Measurements from ENCODE around the gene IL13RA1. TPM values are rescaled to one million over a fixed set of nuclear protein-coding genes. Genes with fewer than 3 reads are reported as not detected.
"Not testable (repeated sequence)": the region's sequence is repeated elsewhere in the genome, so short reads cannot be mapped to it uniquely, and the experiment has no call there.

The IL13RA1 gene
- total RNA-seq, 2 experiments from 2014 or later = 1.5 to 1.9 TPM

- Mint-ChIP-seq H3K27ac (no peak overlapping the region), H3K4me3 (no peak overlapping the region), H3K36me3 (no peaks in the 10 kb centered on the region), H3K9me3 (no peaks in the 10 kb centered on the region), H3K4me1 (ENCODE audit: low read depth) (no peaks in the 10 kb centered on the region), H3K27me3 (peaks cover 4% of the 10 kb centered on the region)
- ChIA-PET POLR2A (no interaction called here), CTCF (no interaction called here)
- no peak for DNase-seq
- intact Hi-C loops (cut with micrococcal nuclease) = no loop called here
These were observed 9.6 kb upstream of the IL13RA1 start for GRCh38 chrX:118717678-118718391.

- H3K9me3 Mint-ChIP-seq = no peaks in the 10 kb centered on the region
- no peaks in the 10 kb centered on the region for H3K4me1 Mint-ChIP-seq (ENCODE audit: low read depth)
- H3K27ac Mint-ChIP-seq = no peak overlapping the region
- POLR2A ChIA-PET = no interaction called here
- intact Hi-C loops (cut with micrococcal nuclease) = no loop called here
- CTCF ChIA-PET = no interaction called here
- H3K27me3 Mint-ChIP-seq = peaks cover 4% of the 10 kb centered on the region
- H3K36me3 Mint-ChIP-seq = no peaks in the 10 kb centered on the region
- DNase-seq = no peak
- H3K4me3 Mint-ChIP-seq = no peak overlapping the region
These were observed 8.7 kb upstream of the IL13RA1 start for GRCh38 chrX:118718737-118719136.

GRCh38 chrX:118720058-118720707 lies 7.2 kb upstream of the IL13RA1 start:
- Mint-ChIP-seq H3K36me3 (no peaks in the 10 kb centered on the region), H3K27ac (no peak overlapping the region), H3K4me1 (ENCODE audit: low read depth) (peaks cover 2% of the 10 kb centered on the region), H3K27me3 (peaks cover 4% of the 10 kb centered on the region), H3K4me3 (no peak overlapping the region), H3K9me3 (no peaks in the 10 kb centered on the region)
- POLR2A ChIA-PET = no interaction called here
- no peak for DNase-seq
- intact Hi-C loops (cut with micrococcal nuclease) = no loop called here
- CTCF ChIA-PET = no interaction called here

GRCh38 chrX:118723376-118723775 lies 4.0 kb upstream of the IL13RA1 start:
- Mint-ChIP-seq H3K4me1 (ENCODE audit: low read depth) (peaks cover 4% of the 10 kb centered on the region), H3K36me3 (no peaks in the 10 kb centered on the region)

GRCh38 chrX:118724365-118724764 lies 3.0 kb upstream of the IL13RA1 start:
- POLR2A ChIA-PET = no interaction called here
- CTCF ChIA-PET = no interaction called here
- H3K9me3 Mint-ChIP-seq = no peaks in the 10 kb centered on the region
- H3K27me3 Mint-ChIP-seq = peaks cover 6% of the 10 kb centered on the region
- H3K4me1 Mint-ChIP-seq (ENCODE audit: low read depth) = peaks cover 4% of the 10 kb centered on the region
- H3K36me3 Mint-ChIP-seq = no peaks in the 10 kb centered on the region
- intact Hi-C loops (cut with micrococcal nuclease) = no loop called here
- no peak overlapping the region for H3K27ac Mint-ChIP-seq
- H3K4me3 Mint-ChIP-seq = no peak overlapping the region
- no peak for DNase-seq

More at GRCh38 chrX:118723376-118723775, 4.0 kb upstream of the IL13RA1 start:
- no peak overlapping the region for H3K27ac Mint-ChIP-seq
- H3K4me3 Mint-ChIP-seq = no peak overlapping the region
- peaks cover 7% of the 10 kb centered on the region for H3K27me3 Mint-ChIP-seq
- intact Hi-C loops (cut with micrococcal nuclease) = no loop called here
- no peak for DNase-seq
- ChIA-PET CTCF (no interaction called here), POLR2A (no interaction called here)
- no peaks in the 10 kb centered on the region for H3K9me3 Mint-ChIP-seq

- ChIA-PET POLR2A (no interaction called here), CTCF (no interaction called here)
- no peak for DNase-seq
- Mint-ChIP-seq H3K9me3 (no peaks in the 10 kb centered on the region), H3K27me3 (peaks cover 6% of the 10 kb centered on the region), H3K36me3 (no peaks in the 10 kb centered on the region), H3K4me3 (no peak overlapping the region), H3K4me1 (ENCODE audit: low read depth) (peaks cover 4% of the 10 kb centered on the region), H3K27ac (no peak overlapping the region)
- intact Hi-C loops (cut with micrococcal nuclease) = no loop called here
These were observed 2.6 kb upstream of the IL13RA1 start for GRCh38 chrX:118724775-118725174.

- Mint-ChIP-seq H3K4me1 (ENCODE audit: low read depth) (peaks cover 4% of the 10 kb centered on the region), H3K36me3 (no peaks in the 10 kb centered on the region), H3K27me3 (peaks cover 10% of the 10 kb centered on the region), H3K9me3 (no peaks in the 10 kb centered on the region), H3K27ac (no peak overlapping the region), H3K4me3 (peak overlapping the region; percentile 37)
- DNase-seq = no peak
- intact Hi-C loops (cut with micrococcal nuclease) = no loop called here
- ChIA-PET CTCF (no interaction called here), POLR2A (no interaction called here)
These were observed 1.0 kb upstream of the IL13RA1 start for GRCh38 chrX:118726396-118726795.

GRCh38 chrX:118727686-118728339 lies 407 bp downstream of the IL13RA1 start:
- ChIA-PET CTCF (no interaction called here), POLR2A (no interaction called here)
- Mint-ChIP-seq H3K27ac (no peak overlapping the region), H3K9me3 (no peaks in the 10 kb centered on the region), H3K4me1 (ENCODE audit: low read depth) (peaks cover 4% of the 10 kb centered on the region), H3K36me3 (no peaks in the 10 kb centered on the region), H3K27me3 (peaks cover 12% of the 10 kb centered on the region), H3K4me3 (peak overlapping the region; percentile 57)
- no peak for DNase-seq
- intact Hi-C loops (cut with micrococcal nuclease) = no loop called here

- no peaks in the 10 kb centered on the region for H3K9me3 Mint-ChIP-seq
- peaks cover 4% of the 10 kb centered on the region for H3K4me1 Mint-ChIP-seq (ENCODE audit: low read depth)
- no peak overlapping the region for H3K4me3 Mint-ChIP-seq
- H3K27me3 Mint-ChIP-seq = peaks cover 14% of the 10 kb centered on the region
- CTCF ChIA-PET = interaction anchor here (1.2 kb wide), 1 partner anchor 82 kb away, joined by 3 read pairs; no protein-coding TSS in a partner anchor
- DNase-seq = no peak
- POLR2A ChIA-PET = no interaction called here
- no peaks in the 10 kb centered on the region for H3K36me3 Mint-ChIP-seq
- intact Hi-C loops (cut with micrococcal nuclease) = no loop called here
- no peak overlapping the region for H3K27ac Mint-ChIP-seq
These were observed 1.7 kb downstream of the IL13RA1 start for GRCh38 chrX:118729042-118729652.

GRCh38 chrX:118730500-118731247 lies 3.3 kb downstream of the IL13RA1 start:
- CTCF ChIA-PET = interaction anchor here (1.2 to 1.4 kb wide), 2 partner anchors 81 to 108 kb away, joined by 3 read pairs; no protein-coding TSS in a partner anchor

GRCh38 chrX:118732551-118732950 lies 5.1 kb downstream of the IL13RA1 start:
- intact Hi-C loops (cut with micrococcal nuclease); H3K36me3 Mint-ChIP-seq; H3K4me3 Mint-ChIP-seq; DNase-seq; H3K9me3 Mint-ChIP-seq; H3K27ac Mint-ChIP-seq; H3K4me1 Mint-ChIP-seq (ENCODE audit: low read depth); CTCF ChIA-PET; POLR2A ChIA-PET: not testable (repeated sequence)
- H3K27me3 Mint-ChIP-seq = peaks cover 14% of the 10 kb centered on the region

More at GRCh38 chrX:118730500-118731247, 3.3 kb downstream of the IL13RA1 start:
- intact Hi-C loops (cut with micrococcal nuclease) = no loop called here
- no peak overlapping the region for H3K27ac Mint-ChIP-seq
- H3K9me3 Mint-ChIP-seq = no peaks in the 10 kb centered on the region
- H3K36me3 Mint-ChIP-seq = no peaks in the 10 kb centered on the region
- no peak overlapping the region for H3K4me3 Mint-ChIP-seq
- peaks cover 18% of the 10 kb centered on the region for H3K27me3 Mint-ChIP-seq
- POLR2A ChIA-PET = no interaction called here
- peaks cover 9% of the 10 kb centered on the region for H3K4me1 Mint-ChIP-seq (ENCODE audit: low read depth)
- no peak for DNase-seq

- POLR2A ChIA-PET = no interaction called here
- Mint-ChIP-seq H3K27ac (no peak overlapping the region), H3K27me3 (peaks cover 14% of the 10 kb centered on the region), H3K36me3 (no peaks in the 10 kb centered on the region), H3K9me3 (no peaks in the 10 kb centered on the region), H3K4me3 (no peak overlapping the region), H3K4me1 (ENCODE audit: low read depth) (peaks cover 7% of the 10 kb centered on the region)
- intact Hi-C loops (cut with micrococcal nuclease) = no loop called here
- DNase-seq = no peak
- CTCF ChIA-PET = interaction anchor here (0.6 kb wide), 1 partner anchor 30 kb away, joined by 3 read pairs; no protein-coding TSS in a partner anchor
These were observed 7.5 kb downstream of the IL13RA1 start for GRCh38 chrX:118734909-118735308.
